Measurements from ENCODE around the gene PAK4.

The PAK4 gene

DNA sequence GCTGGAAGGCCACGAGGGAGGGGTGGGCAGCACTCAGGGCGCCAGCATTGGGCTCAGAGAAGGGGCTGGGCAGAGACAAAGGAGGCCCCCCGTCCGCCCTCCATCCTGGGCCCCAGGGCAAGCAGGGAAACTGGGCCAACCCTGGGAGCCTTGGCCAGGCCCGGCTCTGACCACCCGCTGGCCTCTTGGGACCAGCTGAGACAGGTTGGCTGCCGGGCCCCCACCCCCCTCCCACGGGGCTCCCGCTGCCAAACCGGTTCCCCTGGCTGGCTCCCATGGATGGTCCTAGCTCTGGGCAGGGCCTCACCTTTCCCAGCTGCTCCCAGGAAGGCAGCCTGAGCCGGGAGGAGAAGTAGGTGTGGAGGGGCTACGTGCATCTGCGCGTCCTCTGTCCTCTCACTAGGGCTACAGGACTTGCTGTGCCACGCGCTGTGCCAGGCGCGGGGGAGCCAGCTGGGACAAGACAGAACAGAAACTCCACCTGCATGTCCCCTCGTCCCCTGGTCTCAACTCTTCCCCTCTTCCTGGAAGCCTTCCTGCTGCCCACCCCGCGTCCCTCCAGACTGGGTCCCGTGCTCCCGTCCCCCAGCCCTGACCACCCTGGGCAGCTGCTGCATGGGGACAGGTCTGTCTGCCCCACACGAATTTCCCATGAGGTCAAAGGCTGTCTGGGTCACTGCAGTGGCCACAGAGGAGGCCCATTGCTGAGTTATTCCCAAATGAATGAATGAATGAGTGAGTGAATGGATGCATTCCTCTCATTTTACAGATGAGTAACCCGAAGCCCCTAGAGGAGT, 42.1 kb downstream of the PAK4 start:
- no peak for DNase-seq

GRCh38 chr19:39168258-39169142, 42.9 kb downstream of the PAK4 start:
- DNase-seq, result no peak

DNA sequence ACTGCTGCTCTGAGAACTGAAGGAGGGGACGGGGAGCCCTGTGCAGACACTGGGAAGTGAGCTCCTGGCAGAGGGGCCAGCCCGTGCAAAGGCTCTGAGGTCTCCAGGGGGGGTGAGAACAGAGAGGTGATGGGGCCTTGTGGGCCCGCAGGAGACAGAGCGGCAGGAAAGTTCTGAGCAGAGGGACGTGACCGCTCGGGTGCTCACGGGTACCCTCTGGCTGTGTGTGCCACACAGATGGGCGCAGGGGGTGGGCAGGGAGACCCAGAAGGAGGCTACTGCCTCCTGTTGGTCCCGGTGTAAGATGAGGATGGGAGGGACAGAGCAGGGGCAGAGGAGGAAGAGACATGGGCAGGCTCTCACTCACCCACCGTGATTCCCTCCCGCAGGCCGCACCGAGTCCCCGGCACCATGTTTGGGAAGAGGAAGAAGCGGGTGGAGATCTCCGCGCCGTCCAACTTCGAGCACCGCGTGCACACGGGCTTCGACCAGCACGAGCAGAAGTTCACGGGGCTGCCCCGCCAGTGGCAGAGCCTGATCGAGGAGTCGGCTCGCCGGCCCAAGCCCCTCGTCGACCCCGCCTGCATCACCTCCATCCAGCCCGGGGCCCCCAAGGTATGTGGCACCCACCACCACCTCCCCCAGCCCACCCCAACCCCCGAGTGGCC, 43.7 kb downstream of the PAK4 start:
- no peak for DNase-seq

DNA sequence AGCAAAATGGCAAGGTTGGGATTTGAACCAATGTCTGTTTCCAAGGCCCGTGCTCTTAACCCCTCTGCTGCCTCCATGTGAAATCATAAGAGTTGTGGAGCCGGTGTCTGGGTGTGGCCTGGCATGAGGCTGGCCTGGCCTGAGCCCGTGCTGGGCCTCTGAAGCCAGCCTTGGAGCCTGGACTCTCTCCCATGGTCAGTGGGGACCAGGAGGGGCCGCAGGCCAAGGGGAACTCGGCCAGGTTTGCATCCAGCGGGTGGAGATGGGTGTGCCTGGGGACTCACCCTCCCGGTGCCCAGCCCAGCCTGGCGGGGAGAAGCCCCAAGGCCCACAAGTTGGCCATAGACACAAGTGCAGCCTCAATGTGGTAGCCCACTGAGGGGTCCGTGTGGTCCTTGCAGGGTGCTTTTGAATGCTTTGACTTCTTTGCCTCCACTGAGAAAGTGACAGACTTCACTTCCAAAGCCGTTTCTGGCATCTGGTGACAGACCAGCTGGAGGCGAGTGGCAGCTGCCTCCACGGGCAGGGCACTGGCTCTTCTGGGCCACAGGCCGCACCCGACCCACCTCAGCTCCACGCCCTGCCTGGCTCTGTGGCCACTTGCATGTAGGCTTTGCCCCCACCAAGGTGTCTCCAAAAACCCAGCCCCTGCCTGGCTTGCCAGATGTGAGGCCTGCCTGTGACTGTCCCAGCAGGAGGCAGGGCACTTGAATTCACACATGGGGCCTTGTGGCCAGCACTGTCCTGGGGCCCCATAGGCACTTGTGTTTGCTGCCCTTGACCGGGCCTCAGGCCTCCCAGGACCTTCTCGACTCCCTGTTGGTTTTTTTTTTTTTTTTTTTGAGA, 45.0 kb downstream of the PAK4 start:
- no peak for DNase-seq

GRCh38 chr19:39171479-39172465, 46.2 kb downstream of the PAK4 start:
- no peak for DNase-seq

GRCh38 chr19:39172700-39173501, 47.3 kb downstream of the PAK4 start:
- DNase-seq, result no peak

GRCh38 chr19:39173502-39173991, 48.0 kb downstream of the PAK4 start:
- DNase-seq, result no peak

GRCh38 chr19:39174142-39174541, 48.6 kb downstream of the PAK4 start:
- DNase-seq, result no peak

- DNase-seq, result no peak
These were observed 49.3 kb downstream of the PAK4 start for GRCh38 chr19:39174558-39175544.

GRCh38 chr19:39175564-39175963, 50.0 kb downstream of the PAK4 start:
- DNase-seq, result no peak

DNA sequence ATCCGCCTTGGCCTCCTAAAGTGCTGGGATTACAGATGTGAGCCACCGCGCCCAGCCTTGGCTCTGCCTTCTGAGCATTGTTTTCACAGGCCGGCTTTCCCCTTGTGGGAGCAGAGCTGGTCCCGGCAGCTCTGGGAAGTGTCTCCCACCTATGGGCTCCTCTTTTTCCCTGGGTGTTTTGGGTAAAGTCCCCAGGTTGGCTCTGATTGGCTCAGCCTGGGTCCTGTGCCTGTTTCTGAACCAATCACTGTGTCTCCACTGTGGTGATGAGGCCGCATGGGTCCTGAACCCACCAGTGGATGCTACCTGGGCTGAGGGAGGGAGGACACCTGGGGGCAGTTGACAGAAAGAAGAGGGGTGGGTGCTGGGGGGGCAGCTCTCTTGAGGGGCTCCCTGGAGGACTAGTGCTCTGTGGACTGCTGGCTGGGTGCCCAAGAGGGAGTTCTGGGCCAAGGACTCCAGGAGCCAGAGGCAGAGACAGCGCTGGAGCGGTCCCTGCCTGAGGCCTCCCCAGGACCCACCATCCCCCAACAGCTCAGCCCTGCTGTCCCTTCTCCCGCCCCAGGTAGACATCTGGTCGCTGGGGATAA, 51.6 kb downstream of the PAK4 start:
- no peak for DNase-seq

GRCh38 chr19:39177736-39178135, 52.1 kb downstream of the PAK4 start:
- no peak for DNase-seq

- DNase-seq, result no peak
These were observed 52.9 kb downstream of the PAK4 start for GRCh38 chr19:39178296-39179006.

DNA sequence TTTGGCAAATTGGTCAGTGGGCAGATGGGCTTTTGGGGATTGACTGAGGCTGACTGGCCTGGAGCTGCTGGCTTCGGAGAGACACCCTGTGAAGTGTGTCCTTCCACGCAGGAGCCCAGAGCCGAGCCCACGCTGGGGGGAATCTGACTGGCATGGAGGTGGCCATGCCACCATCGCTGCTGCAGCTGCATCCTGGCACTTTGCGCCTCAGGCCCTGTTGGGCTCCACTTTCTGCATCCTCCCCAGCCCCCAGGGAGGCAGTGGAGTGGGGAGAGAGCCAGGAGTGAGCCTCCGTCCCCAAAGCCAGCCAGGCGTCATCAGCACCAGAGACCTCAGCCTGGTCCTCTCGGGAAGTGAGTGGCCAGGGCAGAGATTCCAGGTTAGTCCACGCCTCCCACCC, 54.2 kb downstream of the PAK4 start:
- DNase-seq, result no peak

DNA sequence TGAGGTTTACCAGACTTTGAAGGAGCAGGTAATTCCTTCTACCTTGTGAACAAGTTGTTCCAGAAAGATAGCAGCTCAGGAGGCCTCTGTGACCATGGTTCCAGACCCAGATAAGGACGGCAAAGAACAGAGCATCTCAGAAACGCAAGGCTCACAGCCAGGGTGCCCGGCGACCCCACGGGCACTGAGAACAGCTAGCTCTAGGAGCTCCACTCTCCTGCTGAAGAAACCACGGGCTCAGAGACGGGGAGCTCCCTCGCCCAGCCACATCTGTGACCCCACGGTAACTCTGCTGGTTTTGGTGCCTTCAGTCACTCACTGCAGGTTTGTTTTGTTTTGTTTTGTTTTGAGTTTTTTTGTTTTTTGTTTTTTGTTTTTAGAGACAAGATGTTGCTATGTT, 55.2 kb downstream of the PAK4 start:
- no peak for DNase-seq

DNA sequence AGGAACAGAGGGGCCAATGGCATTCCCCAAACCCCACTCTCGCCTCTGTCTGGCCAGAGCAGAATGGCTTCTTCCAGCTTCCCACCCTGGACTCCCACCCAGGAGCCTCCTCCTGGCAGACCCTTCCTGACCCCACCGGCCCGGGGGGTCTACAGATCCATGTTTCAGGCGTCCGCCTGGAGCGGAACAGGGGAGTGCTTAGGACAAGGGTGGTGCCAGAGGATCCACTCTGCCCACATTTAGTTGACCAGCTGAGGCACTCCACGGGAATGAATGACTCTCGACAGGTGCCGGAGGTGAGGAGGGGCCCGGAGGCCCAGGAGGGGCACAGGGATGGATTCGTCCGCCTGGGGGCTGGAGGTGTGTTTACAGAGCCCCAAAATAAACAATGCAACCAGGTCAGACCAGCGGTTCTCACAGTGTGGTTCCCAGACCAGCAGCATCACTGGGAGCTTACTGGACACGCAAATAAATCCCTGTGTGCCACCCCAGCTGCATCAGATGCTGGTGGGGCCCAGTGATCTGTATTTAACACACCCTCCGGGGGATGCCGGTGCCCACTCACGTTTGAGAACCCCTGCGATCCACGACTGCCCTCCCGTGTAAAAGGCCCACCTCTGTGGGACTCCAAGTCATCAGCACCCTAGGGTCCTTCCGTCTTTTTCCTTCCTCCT, 56.1 kb downstream of the PAK4 start:
- no peak for DNase-seq

DNA sequence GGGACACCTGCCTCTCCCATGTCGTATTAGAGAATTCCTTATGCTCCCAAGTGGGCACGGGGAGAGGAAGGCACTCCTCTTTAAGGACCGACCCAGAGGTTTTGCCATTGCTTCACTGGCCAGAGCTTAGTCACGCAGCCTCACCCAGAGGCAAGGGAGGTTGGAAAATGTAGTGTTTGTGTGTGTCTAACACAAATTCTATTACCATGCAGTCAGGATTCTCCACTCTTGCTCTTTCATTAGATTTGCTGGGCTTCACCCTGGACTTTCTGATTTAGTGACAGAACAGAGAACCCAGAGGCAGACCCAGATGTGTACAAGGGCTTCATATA, 56.6 kb downstream of the PAK4 start:
- no peak for DNase-seq
